Tibial artery (tissue), 4 donors: ENCODE measurements around the gene PAXX.

Source experiments
- DNase-seq, 2 donors: peaks; one replicate each; pipeline ENCODE4 v3.0.0-alpha.2; 2019
- H3K27ac ChIP-seq, 2 donors: fragments of 200-600 bp; sonication (generic) in 1 of 2; 1 replicate in 1 of 2; 2 replicates in 1 of 2; pipeline ENCODE4 v1.5.1; 2018 to 2019; ENCODE audit warnings: mild to moderate bottlenecking in 1 of 2
- H3K27me3 ChIP-seq, 2 donors: fragments of 200-600 bp; sonication (generic) in 1 of 2; one replicate each; pipeline versions ENCODE4 v1.5.1 to v1.6.0; 2016 to 2019
- H3K36me3 ChIP-seq, 3 donors: fragments of 200-600 bp; sonication (generic) in 2 of 3; one replicate each; pipeline ENCODE4 v1.5.1; 2016 to 2019; ENCODE audit warnings: mild to moderate bottlenecking in 2 of 3
- H3K4me1 ChIP-seq, 4 donors: fragments of 200-600 bp; sonication (generic) in 2 of 4; 1 replicate in 3 of 4; 2 replicates in 1 of 4; pipeline ENCODE4 v1.5.1; 2016 to 2019
- H3K4me3 ChIP-seq, 2 donors: fragments of 200-600 bp; sonication (generic) in 1 of 2; 1 replicate in 1 of 2; 2 replicates in 1 of 2; pipeline ENCODE4 v1.5.1; 2018 to 2019; ENCODE audit warnings: mild to moderate bottlenecking in 2 of 2
- H3K9me3 ChIP-seq, 3 donors: fragments of 200-600 bp; sonication (generic) in 1 of 3; one replicate each; pipeline ENCODE4 v1.5.1; 2016 to 2019
- intact Hi-C: fragments of 100-400 bp; cut with DNase I; formaldehyde crosslinking; loops from one replicate; pipeline ENCODE4 v1.15.0; 2023; ENCODE audit warnings: low total_unique reads
- TF ChIP-seq, protein P1 (sequence below), 2 experiments: fragments of 200-600 bp in 1 of 2; fragments of 450-650 bp in 1 of 2; IDR thresholded peaks; one replicate each; pipeline ENCODE4 v1.5.1; 2017 to 2019; ENCODE audit warnings: antibody characterized with exemption in 2 of 2, mild to moderate bottlenecking in 1 of 2, moderate library complexity in 1 of 2

PAXX gene

DNA sequence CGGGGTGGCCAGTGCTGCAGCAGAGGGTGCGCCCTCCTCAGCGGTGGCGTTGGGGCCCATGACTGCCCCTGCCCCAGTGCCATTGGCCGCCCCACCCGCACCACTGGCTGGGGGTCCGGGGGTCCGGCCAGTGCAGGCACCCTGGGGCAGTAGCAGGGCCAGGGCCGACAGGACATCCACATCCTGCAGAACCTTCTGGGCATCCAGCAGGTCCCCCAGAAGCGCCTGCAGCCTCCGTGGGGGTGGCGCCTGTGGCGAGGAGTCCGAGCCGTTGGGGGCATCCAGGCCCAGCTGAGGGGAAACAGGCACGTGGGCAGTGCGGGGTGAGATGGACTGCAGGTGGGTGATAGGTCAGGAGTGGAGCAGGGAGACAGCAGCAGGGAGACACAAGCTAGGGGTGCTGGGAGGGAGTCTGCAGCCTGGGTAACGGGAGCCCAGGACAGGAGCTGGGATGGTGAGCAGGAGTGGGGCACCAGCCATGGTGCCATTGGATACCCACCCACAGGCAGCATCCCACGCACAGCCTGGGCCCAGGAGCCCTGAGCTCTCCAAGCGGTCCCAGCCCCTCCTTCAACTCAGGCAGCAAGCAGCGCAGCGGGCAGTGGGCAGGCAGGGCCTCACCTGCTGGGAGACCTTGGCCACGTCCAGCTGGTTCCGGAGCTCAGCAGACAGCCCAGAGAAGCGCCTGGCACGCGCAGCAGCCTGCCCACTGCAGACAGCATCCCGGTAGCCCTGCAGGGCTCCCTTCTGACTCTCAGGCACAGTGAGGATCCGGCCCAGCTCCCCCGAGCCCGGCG lies 28.7 kb downstream of the PAXX start:
- Histone ChIP-seq H3K4me3 (no peak overlapping the region), H3K36me3 (peaks cover 13 to 49% (median 22%) of the 10 kb centered on the region in 3 donors), H3K27ac (no peak overlapping the region), H3K9me3 (no peaks in the 10 kb centered on the region), H3K27me3 (no peaks in the 10 kb centered on the region), H3K4me1 (peaks cover 0 to 7% (median 0%) of the 10 kb centered on the region in 4 donors)
- DNase-seq: no peak
- TF ChIP-seq, protein P1, sequence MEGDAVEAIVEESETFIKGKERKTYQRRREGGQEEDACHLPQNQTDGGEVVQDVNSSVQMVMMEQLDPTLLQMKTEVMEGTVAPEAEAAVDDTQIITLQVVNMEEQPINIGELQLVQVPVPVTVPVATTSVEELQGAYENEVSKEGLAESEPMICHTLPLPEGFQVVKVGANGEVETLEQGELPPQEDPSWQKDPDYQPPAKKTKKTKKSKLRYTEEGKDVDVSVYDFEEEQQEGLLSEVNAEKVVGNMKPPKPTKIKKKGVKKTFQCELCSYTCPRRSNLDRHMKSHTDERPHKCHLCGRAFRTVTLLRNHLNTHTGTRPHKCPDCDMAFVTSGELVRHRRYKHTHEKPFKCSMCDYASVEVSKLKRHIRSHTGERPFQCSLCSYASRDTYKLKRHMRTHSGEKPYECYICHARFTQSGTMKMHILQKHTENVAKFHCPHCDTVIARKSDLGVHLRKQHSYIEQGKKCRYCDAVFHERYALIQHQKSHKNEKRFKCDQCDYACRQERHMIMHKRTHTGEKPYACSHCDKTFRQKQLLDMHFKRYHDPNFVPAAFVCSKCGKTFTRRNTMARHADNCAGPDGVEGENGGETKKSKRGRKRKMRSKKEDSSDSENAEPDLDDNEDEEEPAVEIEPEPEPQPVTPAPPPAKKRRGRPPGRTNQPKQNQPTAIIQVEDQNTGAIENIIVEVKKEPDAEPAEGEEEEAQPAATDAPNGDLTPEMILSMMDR (IDR thresholded peaks at IDR 0.05): no peak
- intact Hi-C loops: no loop called here

DNA sequence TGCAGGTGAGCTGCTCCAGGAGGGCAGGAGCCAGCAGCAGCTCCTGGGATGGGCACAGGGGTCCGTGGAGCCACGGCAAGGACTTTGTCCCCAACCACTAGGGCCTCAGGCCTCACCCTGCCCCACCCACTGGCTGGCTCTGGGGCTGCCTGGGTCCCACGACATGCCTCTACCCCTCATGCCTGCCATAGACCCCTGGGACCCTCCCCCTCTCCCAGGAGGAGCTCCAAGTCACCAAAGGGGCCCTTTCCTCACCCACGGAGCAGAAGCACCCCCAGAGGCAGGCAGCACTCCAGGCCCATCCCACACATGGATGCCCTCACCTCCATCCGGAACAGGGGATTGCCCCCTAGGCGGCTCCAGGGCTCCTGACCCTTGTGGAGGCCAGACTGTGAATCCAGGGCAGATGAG lies 29.4 kb downstream of the PAXX start:
- no peaks in the 10 kb centered on the region for H3K27me3 ChIP-seq
- H3K27ac ChIP-seq: no peak overlapping the region
- TF ChIP-seq, protein P1 (IDR thresholded peaks at IDR 0.05): no peak
- H3K4me1 ChIP-seq: peaks cover 0 to 13% (median 2%) of the 10 kb centered on the region in 4 donors
- intact Hi-C loops: no loop called here
- no peaks in the 10 kb centered on the region for H3K9me3 ChIP-seq
- H3K4me3 ChIP-seq: no peak overlapping the region
- H3K36me3 ChIP-seq: peaks cover 12 to 43% (median 16%) of the 10 kb centered on the region in 3 donors
- no peak for DNase-seq

DNA sequence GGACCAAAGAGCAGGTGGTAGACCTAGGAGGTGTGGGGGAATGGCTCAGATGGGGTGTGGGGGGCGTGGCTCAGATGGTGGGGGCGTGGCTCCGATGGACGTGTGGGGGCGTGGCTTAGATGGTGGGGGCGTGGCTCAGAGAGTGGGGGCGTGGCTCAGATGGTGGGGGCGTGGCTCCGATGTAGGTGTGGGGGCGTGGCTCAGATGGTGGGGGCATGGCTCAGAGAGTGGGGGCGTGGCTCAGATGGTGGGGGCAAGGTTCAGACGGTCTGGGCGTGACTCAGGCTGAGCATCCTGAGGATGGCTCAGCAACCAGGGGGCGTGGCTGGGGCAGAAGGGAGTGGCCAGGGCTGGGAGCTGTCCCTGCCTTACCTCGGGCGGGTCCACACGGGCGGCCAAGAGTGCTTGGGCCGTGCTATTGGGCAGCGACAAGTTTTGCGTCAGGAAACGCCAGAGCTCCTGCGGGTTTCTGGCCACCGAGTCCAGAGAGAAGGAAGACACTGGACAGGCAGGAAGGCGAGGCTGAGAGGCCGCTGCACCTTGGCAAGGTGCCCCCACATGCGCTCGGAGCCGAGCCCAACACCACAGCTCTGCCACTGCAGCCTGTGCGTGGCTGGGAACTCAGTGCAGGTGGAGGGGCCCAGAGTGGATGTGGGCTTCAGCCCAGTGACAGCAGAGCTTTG lies 29.9 kb downstream of the PAXX start:
- H3K27ac ChIP-seq: no peak overlapping the region
- intact Hi-C loops: no loop called here
- TF ChIP-seq, protein P1 (IDR thresholded peaks at IDR 0.05): no peak

DNA sequence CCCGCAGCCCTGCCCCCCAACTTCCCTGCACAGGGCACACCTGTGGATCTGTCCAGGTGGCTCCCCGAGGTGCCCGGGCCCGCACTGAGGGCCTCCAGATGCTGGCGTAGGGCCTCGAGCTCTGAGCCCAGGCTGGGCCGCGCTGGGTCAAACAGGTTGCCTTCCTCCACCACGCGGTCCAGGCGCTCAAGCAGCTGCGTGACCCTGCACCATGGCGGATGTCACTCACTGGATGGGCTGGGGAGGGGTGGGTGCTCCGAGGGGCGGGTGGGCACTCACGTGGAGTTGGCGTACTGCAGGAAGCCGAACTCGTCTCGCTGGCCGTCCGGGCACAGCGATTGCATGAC lies 30.4 kb downstream of the PAXX start:
- Histone ChIP-seq H3K36me3 (peaks cover 4 to 32% (median 6%) of the 10 kb centered on the region in 3 donors), H3K4me3 (no peak overlapping the region), H3K4me1 (peaks cover 0 to 23% (median 13%) of the 10 kb centered on the region in 4 donors), H3K9me3 (no peaks in the 10 kb centered on the region), H3K27ac (no peak overlapping the region), H3K27me3 (no peaks in the 10 kb centered on the region)
- intact Hi-C loops: no loop called here
- TF ChIP-seq, protein P1 (IDR thresholded peaks at IDR 0.05): no peak
- DNase-seq: no peak

More for the DNA sequence above, 29.9 kb downstream of the PAXX start:
- H3K4me1 ChIP-seq: peaks cover 0 to 18% (median 8%) of the 10 kb centered on the region in 4 donors
- H3K27me3 ChIP-seq: no peaks in the 10 kb centered on the region
- no peak for DNase-seq
- no peak overlapping the region for H3K4me3 ChIP-seq
- no peaks in the 10 kb centered on the region for H3K9me3 ChIP-seq
- H3K36me3 ChIP-seq: peaks cover 9 to 37% (median 11%) of the 10 kb centered on the region in 3 donors

DNA sequence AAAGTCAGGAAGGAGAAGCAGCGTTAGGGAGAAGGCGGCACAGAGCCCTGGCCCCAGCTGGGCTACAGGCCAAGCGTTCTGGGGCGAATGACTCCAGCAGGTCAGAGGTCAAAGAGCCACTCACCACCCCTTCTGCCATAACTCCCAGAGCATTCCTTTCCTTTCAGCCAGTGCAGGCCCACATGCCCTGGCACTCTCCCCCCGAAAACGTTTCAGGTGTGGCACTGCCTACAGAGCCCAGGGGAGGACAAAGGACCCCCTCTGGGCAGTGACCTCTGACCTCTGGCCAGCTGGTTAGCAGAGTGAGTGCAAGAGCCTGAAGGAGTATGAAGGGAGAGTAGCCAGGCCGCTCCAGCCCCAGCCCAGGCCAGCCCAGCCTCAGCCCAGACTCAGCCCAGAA lies 30.9 kb downstream of the PAXX start:
- Histone ChIP-seq H3K36me3 (peaks cover 0 to 27% (median under 1%) of the 10 kb centered on the region in 3 donors), H3K4me1 (peaks cover 0 to 24% (median 13%) of the 10 kb centered on the region in 4 donors), H3K4me3 (no peak overlapping the region), H3K27ac (no peak overlapping the region), H3K27me3 (no peaks in the 10 kb centered on the region), H3K9me3 (no peaks in the 10 kb centered on the region)
- no peak for DNase-seq
- intact Hi-C loops: no loop called here
- TF ChIP-seq, protein P1 (IDR thresholded peaks at IDR 0.05): no peak
